K562 (cell line): Measurements from ENCODE around the gene ACER2. TPM values are rescaled to one million over a fixed set of nuclear protein-coding genes. Genes with fewer than 3 reads are reported as not detected.

ENCODE experiments used
- ATAC-seq: fragments of 200-7000 bp; cut with Tn5 transposase; 3 replicates; pipeline ENCODE4 v1.9.1; 2020; ENCODE audit warnings: moderate library complexity
- BruUV-seq: library from RNA; stranded (reverse); fragments of 400-500 nt; replicated peaks from 2 replicates; lab custom pipeline; 2021; lab: Mats Ljungman, UMichigan
- CTCF ChIA-PET: fragments of 300-600 bp; formaldehyde crosslinking; extraction: SDS; loops from one replicate; lab custom pipeline; 2021; ENCODE audit warnings: low intra/inter-chr PET ratio; lab: Yijun Ruan, JAX
- POLR2A ChIA-PET: fragments of 300-600, 350-650 bp; sonication (Branson Sonifier 250); formaldehyde crosslinking; extraction: SDS; loops from one replicate; lab custom pipeline; 2021; ENCODE audit warnings: antibody characterized with exemption, inconsistent platforms; lab: Yijun Ruan, JAX
- DNase-seq, 4 experiments: peaks; one replicate each; pipeline versions ENCODE4 v3.0.0 to v3.0.0-alpha.2; 2011 to 2018; ENCODE audit warnings: low spot score in 3 of 4, mixed read lengths in 3 of 4; ENCODE audit errors: extremely low read depth in 1 of 4
- FAIRE-seq: peaks from 2 replicates; lab custom pipeline; 2011; peaks lifted over from hg19 to GRCh38; lab: Jason Lieb, UNC
- H2AFZ ChIP-seq: 2 replicates; pipeline ENCODE4 v1.6.0; 2011; ENCODE audit warnings: low read depth, low read length, control low read depth, inconsistent platforms
- H3K27ac ChIP-seq: fragments of 200-600 bp; 3 replicates; pipeline ENCODE4 v1.8.0; 2011; ENCODE audit warnings: low read depth, mild to moderate bottlenecking, control low read depth, inconsistent platforms, low read length, moderate library complexity, mixed read lengths; ENCODE audit errors: extremely low read depth
- H3K27me3 ChIP-seq, 2 experiments: fragments of 300-600 bp in 1 of 2; 2 replicates in 1 of 2; 3 replicates in 1 of 2; pipeline versions ENCODE4 v1.6.0 to v1.8.0; 2011; ENCODE audit warnings: inconsistent platforms in 2 of 2, low read length in 2 of 2, mild to moderate bottlenecking in 1 of 2, mixed read lengths in 1 of 2, moderate library complexity in 1 of 2; ENCODE audit not compliant: control insufficient read depth in 2 of 2, insufficient read depth in 2 of 2
- H3K36me3 ChIP-seq: fragments of 300-600 bp; 3 replicates; pipeline ENCODE4 v1.8.0; 2011; ENCODE audit warnings: mild to moderate bottlenecking, low read length, inconsistent platforms; ENCODE audit not compliant: control insufficient read depth, insufficient read depth
- H3K4me1 ChIP-seq, 2 experiments: fragments of 200-600 bp in 1 of 2; replicated peaks in 1 of 2; 2 replicates in 1 of 2; 3 replicates in 1 of 2; pipeline versions ENCODE4 v1.5.1 to v1.8.0; 2011; ENCODE audit warnings: inconsistent platforms in 2 of 2, low read length in 2 of 2, mild to moderate bottlenecking in 1 of 2, mixed read lengths in 1 of 2, moderate library complexity in 1 of 2; ENCODE audit not compliant: control insufficient read depth in 2 of 2, insufficient read depth in 2 of 2
- H3K4me2 ChIP-seq: 2 replicates; pipeline ENCODE4 v1.6.1; 2011; ENCODE audit warnings: low read length, control low read depth, inconsistent platforms, mixed read lengths; ENCODE audit not compliant: insufficient read depth
- H3K4me3 ChIP-seq: fragments of 200-600 bp; sonication (generic), shearing (Covaris generic); 2 replicates; pipeline ENCODE4 v1.5.1; 2016; ENCODE audit warnings: control low read depth, inconsistent platforms
- H3K79me2 ChIP-seq: fragments of 200-600 bp; 3 replicates; pipeline ENCODE4 v1.8.0; 2011; ENCODE audit warnings: low read length, inconsistent platforms; ENCODE audit not compliant: control insufficient read depth, insufficient read depth
- H3K9ac ChIP-seq, 2 experiments: 2 replicates each; pipeline versions ENCODE4 v1.6.0 to v1.6.1; 2011; ENCODE audit warnings: low read depth in 2 of 2, low read length in 2 of 2, control low read depth in 1 of 2, inconsistent platforms in 1 of 2, mild to moderate bottlenecking in 1 of 2, mixed read lengths in 1 of 2; ENCODE audit not compliant: insufficient read depth in 1 of 2
- H3K9me1 ChIP-seq: one replicate; pipeline ENCODE4 v1.6.0; 2011; ENCODE audit warnings: inconsistent platforms, mild to moderate bottlenecking, low read length, moderate library complexity; ENCODE audit not compliant: control insufficient read depth, insufficient read depth
- H3K9me3 ChIP-seq: replicated peaks from 2 replicates; pipeline ENCODE4 v1.5.1; 2011; ENCODE audit warnings: low read depth, low read length, inconsistent platforms; ENCODE audit not compliant: control insufficient read depth, insufficient read depth
- H4K20me1 ChIP-seq: replicated peaks from 2 replicates; pipeline ENCODE4 v1.6.1; 2011; ENCODE audit warnings: low read length, inconsistent platforms, mixed read lengths; ENCODE audit not compliant: control insufficient read depth, insufficient read depth
- BCL6 ChIP-seq: fragments of 250-450 bp; sonication (Bioruptor Pico); IDR thresholded peaks from 2 replicates; pipeline ENCODE4 v1.4.0; 2020
- BRF1 ChIP-seq: IDR thresholded peaks from 3 replicates; pipeline ENCODE4 v1.6.1; 2011; ENCODE audit warnings: borderline replicate concordance, mild to moderate bottlenecking; ENCODE audit not compliant: insufficient read length; ENCODE audit errors: extremely low read depth
- DNMT1 ChIP-seq: fragments of 450-650 bp; IDR thresholded peaks from 2 replicates; pipeline ENCODE4 v1.6.1; 2016; ENCODE audit warnings: antibody characterized with exemption, mild to moderate bottlenecking
- HDAC3 ChIP-seq: fragments of 450-650 bp; IDR thresholded peaks from 2 replicates; pipeline ENCODE4 v1.6.1; 2018; ENCODE audit warnings: borderline replicate concordance, mild to moderate bottlenecking, moderate library complexity; ENCODE audit not compliant: partially characterized antibody
- NFIX ChIP-seq: fragments of 250-450 bp; sonication (Bioruptor Pico); IDR thresholded peaks from 2 replicates; pipeline ENCODE4 v1.4.0; 2020; ENCODE audit warnings: low read depth, mild to moderate bottlenecking, moderate library complexity
- NR1H2 ChIP-seq: sonication (generic); formaldehyde crosslinking; IDR thresholded peaks from 2 replicates; pipeline ENCODE4 v1.4.0; 2020; ENCODE audit warnings: mild to moderate bottlenecking, missing genetic modification reagents
- PHB ChIP-seq: fragments of 250-450 bp; sonication (Bioruptor Pico); IDR thresholded peaks from 2 replicates; pipeline ENCODE4 v1.5.0; 2021
- RBM34 ChIP-seq: fragments of 200-400 bp; formaldehyde crosslinking; IDR thresholded peaks from 2 replicates; pipeline ENCODE4 v1.6.1; 2018; ENCODE audit warnings: low read length, borderline replicate concordance; ENCODE audit not compliant: insufficient read depth
- SMAD2 ChIP-seq: fragments of 150-350 bp; IDR thresholded peaks from 2 replicates; pipeline ENCODE4 v1.6.1; 2014; ENCODE audit warnings: low read depth, mild to moderate bottlenecking, low read length
- TCF3 ChIP-seq: sonication (generic); formaldehyde crosslinking; IDR thresholded peaks from 2 replicates; pipeline ENCODE4 v1.4.0; 2020; ENCODE audit warnings: mild to moderate bottlenecking, missing genetic modification reagents
- TCF7 ChIP-seq: sonication (generic); IDR thresholded peaks from 2 replicates; pipeline ENCODE4 v1.6.1; 2016; ENCODE audit warnings: antibody characterized with exemption, borderline replicate concordance
- TCF7L2 ChIP-seq: fragments of 150-350 bp; IDR thresholded peaks from 2 replicates; pipeline ENCODE4 v1.6.1; 2016; ENCODE audit warnings: low read depth, mild to moderate bottlenecking, low read length, moderate library complexity
- ZKSCAN1 ChIP-seq: fragments of 150-350 bp; IDR thresholded peaks from 2 replicates; pipeline ENCODE4 v1.6.1; 2016; ENCODE audit warnings: low read depth, low read length
- ZNF184 ChIP-seq: sonication (generic); formaldehyde crosslinking; IDR thresholded peaks from 2 replicates; pipeline ENCODE4 v1.5.0; 2020; ENCODE audit warnings: missing genetic modification reagents
- ZNF436 ChIP-seq: fragments of 250-450, 450-650 bp; sonication (Bioruptor Pico); formaldehyde crosslinking; IDR thresholded peaks from 2 replicates; pipeline ENCODE4 v1.7.0; 2020; ENCODE audit warnings: mild to moderate bottlenecking
- WGBS: fragments of 100-300 bp; shearing (Covaris generic); methylation state at CpG from one replicate; pipeline ENCODE4 v1.1.6; 2016; ENCODE audit warnings: low coverage, mixed read lengths; ENCODE audit not compliant: insufficient coverage; ENCODE audit errors: missing lambda C conversion rate; 5-methylcytosine and 5-hydroxymethylcytosine counted together
- in situ Hi-C: fragments of 300-500 bp; cut with MboI; formaldehyde crosslinking; loops from 4 replicates; pipeline ENCODE4 v1.15.0; 2018; ENCODE audit warnings: inconsistent platforms, mixed read lengths
- intact Hi-C: fragments of 100-400 bp; cut with micrococcal nuclease; formaldehyde crosslinking; loops from 2 replicates; pipeline ENCODE4 v1.14.2; 2022
- polyA plus RNA-seq, 8 experiments: library from polyadenylated mRNA; depleted of rRNA in 4 of 8; stranded (reverse) in 5 of 8; unstranded in 3 of 8; fragments of >200 nt; fragmentation: Nextera tagmentation in 2 of 8; fragmentation: Illumina TruSeq in 1 of 8; extraction: Ambion mirVana in 2 of 8; extraction: Trizol in 1 of 8; gene quantifications; 2 replicates each; pipeline versions ENCODE4 v1.2.1 to v1.2.3, GENCODE V29; 2011 to 2014; ENCODE audit warnings: inconsistent platforms in 1 of 8, missing spikeins in 1 of 8
- total RNA-seq, 7 experiments: library from RNA; depleted of rRNA in 6 of 7; stranded (reverse); fragments of >200 nt in 6 of 7; fragmentation: Illumina TruSeq in 2 of 7; extraction: Trizol in 2 of 7; gene quantifications; 2 replicates each; pipeline versions ENCODE4 v1.2.1 to v1.2.3, GENCODE V29; 2011 to 2021; ENCODE audit warnings: low replicate concordance in 1 of 7
- TF ChIP-seq, protein P1 (sequence below): fragments of 250-450 bp; sonication (Bioruptor Pico); IDR thresholded peaks from 2 replicates; pipeline ENCODE4 v1.9.0; 2021; ENCODE audit warnings: mild to moderate bottlenecking, inconsistent platforms
- TF ChIP-seq, protein P2 (sequence below), 2 experiments: IDR thresholded peaks; 2 replicates each; pipeline ENCODE4 v1.6.1; 2012; ENCODE audit warnings: improper control_type of control experiment in 2 of 2, low read depth in 2 of 2, low read length in 2 of 2, borderline replicate concordance in 1 of 2
- TF ChIP-seq, protein P3 (sequence below): IDR thresholded peaks from 2 replicates; pipeline ENCODE4 v1.6.1; 2011; ENCODE audit not compliant: insufficient read length; ENCODE audit errors: extremely low read depth

Gene ACER2
- total and polyA plus RNA-seq, 9 of the 15 experiments (the other 6 are each of a cell fraction or from before 2014, with no cell fraction given): 0.17 to 4.6 (median 3.0) TPM

- no peak overlapping the region for H3K9ac ChIP-seq
- no peaks in the 10 kb centered on the region for H3K9me1 ChIP-seq
- no peaks in the 10 kb centered on the region for H3K27me3 ChIP-seq
- no peaks in the 10 kb centered on the region for H3K9me3 ChIP-seq
- no peak overlapping the region for H2AFZ ChIP-seq
- BruUV-seq: no TSS peak
- H3K4me1 ChIP-seq: peaks cover 3 to 5% of the 10 kb centered on the region in 2 experiments; a peak in 3 of 5 replicates
- in situ Hi-C loops: no loop called here
- WGBS: 11% methylated on average over 1 of the region's 1 CpG
- FAIRE-seq (no peak), DNase-seq (no peak), ATAC-seq (no peak)
- ChIA-PET POLR2A (no interaction called here), CTCF (no interaction called here)
- H3K36me3 ChIP-seq: no peaks in the 10 kb centered on the region
- intact Hi-C loops: no loop called here
- TF ChIP-seq, protein P1, sequence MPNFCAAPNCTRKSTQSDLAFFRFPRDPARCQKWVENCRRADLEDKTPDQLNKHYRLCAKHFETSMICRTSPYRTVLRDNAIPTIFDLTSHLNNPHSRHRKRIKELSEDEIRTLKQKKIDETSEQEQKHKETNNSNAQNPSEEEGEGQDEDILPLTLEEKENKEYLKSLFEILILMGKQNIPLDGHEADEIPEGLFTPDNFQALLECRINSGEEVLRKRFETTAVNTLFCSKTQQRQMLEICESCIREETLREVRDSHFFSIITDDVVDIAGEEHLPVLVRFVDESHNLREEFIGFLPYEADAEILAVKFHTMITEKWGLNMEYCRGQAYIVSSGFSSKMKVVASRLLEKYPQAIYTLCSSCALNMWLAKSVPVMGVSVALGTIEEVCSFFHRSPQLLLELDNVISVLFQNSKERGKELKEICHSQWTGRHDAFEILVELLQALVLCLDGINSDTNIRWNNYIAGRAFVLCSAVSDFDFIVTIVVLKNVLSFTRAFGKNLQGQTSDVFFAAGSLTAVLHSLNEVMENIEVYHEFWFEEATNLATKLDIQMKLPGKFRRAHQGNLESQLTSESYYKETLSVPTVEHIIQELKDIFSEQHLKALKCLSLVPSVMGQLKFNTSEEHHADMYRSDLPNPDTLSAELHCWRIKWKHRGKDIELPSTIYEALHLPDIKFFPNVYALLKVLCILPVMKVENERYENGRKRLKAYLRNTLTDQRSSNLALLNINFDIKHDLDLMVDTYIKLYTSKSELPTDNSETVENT (CRISPR knock-in tag): no peak
- no peak for TF ChIP-seq ZKSCAN1
- TF ChIP-seq, protein P2, sequence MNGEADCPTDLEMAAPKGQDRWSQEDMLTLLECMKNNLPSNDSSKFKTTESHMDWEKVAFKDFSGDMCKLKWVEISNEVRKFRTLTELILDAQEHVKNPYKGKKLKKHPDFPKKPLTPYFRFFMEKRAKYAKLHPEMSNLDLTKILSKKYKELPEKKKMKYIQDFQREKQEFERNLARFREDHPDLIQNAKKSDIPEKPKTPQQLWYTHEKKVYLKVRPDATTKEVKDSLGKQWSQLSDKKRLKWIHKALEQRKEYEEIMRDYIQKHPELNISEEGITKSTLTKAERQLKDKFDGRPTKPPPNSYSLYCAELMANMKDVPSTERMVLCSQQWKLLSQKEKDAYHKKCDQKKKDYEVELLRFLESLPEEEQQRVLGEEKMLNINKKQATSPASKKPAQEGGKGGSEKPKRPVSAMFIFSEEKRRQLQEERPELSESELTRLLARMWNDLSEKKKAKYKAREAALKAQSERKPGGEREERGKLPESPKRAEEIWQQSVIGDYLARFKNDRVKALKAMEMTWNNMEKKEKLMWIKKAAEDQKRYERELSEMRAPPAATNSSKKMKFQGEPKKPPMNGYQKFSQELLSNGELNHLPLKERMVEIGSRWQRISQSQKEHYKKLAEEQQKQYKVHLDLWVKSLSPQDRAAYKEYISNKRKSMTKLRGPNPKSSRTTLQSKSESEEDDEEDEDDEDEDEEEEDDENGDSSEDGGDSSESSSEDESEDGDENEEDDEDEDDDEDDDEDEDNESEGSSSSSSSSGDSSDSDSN (IDR thresholded peaks at IDR 0.05; ENCODE audit: borderline replicate concordance in 1 of 2, low read depth in 2 of 2, low read length in 2 of 2): no peak
- TF ChIP-seq DNMT1: no peak
- no peak for TF ChIP-seq SMAD2
- TF ChIP-seq TCF3 (CRISPR knock-in tag): no peak
- no peak for TF ChIP-seq ZNF436 (CRISPR knock-in tag)
- no peak for TF ChIP-seq RBM34
- TF ChIP-seq ZNF184 (CRISPR knock-in tag): no peak
- no peak for TF ChIP-seq TCF7
- TF ChIP-seq NFIX (CRISPR knock-in tag): no peak
- TF ChIP-seq HDAC3: no peak
- TF ChIP-seq, protein P3, sequence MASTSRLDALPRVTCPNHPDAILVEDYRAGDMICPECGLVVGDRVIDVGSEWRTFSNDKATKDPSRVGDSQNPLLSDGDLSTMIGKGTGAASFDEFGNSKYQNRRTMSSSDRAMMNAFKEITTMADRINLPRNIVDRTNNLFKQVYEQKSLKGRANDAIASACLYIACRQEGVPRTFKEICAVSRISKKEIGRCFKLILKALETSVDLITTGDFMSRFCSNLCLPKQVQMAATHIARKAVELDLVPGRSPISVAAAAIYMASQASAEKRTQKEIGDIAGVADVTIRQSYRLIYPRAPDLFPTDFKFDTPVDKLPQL: no peak
- no peak for TF ChIP-seq PHB
- TF ChIP-seq TCF7L2: no peak
- TF ChIP-seq BCL6 (CRISPR knock-in tag): no peak
- no peak for TF ChIP-seq NR1H2 (CRISPR knock-in tag)
- no peak for TF ChIP-seq BRF1
- no peak overlapping the region for H3K4me3 ChIP-seq
- no peaks in the 10 kb centered on the region for H4K20me1 ChIP-seq
- H3K27ac ChIP-seq: no peak overlapping the region
- no peak overlapping the region for H3K4me2 ChIP-seq
- no peaks in the 10 kb centered on the region for H3K79me2 ChIP-seq
These were observed 88.5 kb downstream of the ACER2 start for GRCh38 chr9:19497276-19497675.
